Stomach (tissue), 4 donors: ENCODE measurements around the gene ABCG5.

ENCODE experiments used
- EP300 ChIP-seq: sonication (generic); formaldehyde crosslinking; IDR thresholded peaks from one replicate; pipeline ENCODE4 v1.6.1; 2017; ENCODE audit warnings: antibody characterized with exemption
- POLR2A ChIP-seq, 4 donors: fragments of 450-650 bp; IDR thresholded peaks; one replicate each; pipeline ENCODE4 v1.6.1; 2016; ENCODE audit warnings: antibody characterized with exemption in 4 of 4, control low read depth in 2 of 4, mild to moderate bottlenecking in 1 of 4, moderate library complexity in 1 of 4
- POLR2AphosphoS5 ChIP-seq, 3 donors: sonication (generic); formaldehyde crosslinking; IDR thresholded peaks; one replicate each; pipeline ENCODE4 v1.6.1; 2016; ENCODE audit warnings: antibody characterized with exemption in 3 of 3
- TF ChIP-seq, protein P1 (sequence below), 7 experiments: fragments of 450-650 bp in 4 of 7; fragments of 200-600 bp in 3 of 7; sonication (generic) in 3 of 7; IDR thresholded peaks; one replicate each; pipeline ENCODE4 v1.5.1; 2016 to 2019; ENCODE audit warnings: antibody characterized with exemption in 7 of 7, control low read depth in 2 of 7, mild to moderate bottlenecking in 1 of 7

- TF ChIP-seq, protein P1, sequence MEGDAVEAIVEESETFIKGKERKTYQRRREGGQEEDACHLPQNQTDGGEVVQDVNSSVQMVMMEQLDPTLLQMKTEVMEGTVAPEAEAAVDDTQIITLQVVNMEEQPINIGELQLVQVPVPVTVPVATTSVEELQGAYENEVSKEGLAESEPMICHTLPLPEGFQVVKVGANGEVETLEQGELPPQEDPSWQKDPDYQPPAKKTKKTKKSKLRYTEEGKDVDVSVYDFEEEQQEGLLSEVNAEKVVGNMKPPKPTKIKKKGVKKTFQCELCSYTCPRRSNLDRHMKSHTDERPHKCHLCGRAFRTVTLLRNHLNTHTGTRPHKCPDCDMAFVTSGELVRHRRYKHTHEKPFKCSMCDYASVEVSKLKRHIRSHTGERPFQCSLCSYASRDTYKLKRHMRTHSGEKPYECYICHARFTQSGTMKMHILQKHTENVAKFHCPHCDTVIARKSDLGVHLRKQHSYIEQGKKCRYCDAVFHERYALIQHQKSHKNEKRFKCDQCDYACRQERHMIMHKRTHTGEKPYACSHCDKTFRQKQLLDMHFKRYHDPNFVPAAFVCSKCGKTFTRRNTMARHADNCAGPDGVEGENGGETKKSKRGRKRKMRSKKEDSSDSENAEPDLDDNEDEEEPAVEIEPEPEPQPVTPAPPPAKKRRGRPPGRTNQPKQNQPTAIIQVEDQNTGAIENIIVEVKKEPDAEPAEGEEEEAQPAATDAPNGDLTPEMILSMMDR (IDR thresholded peaks at IDR 0.05), result no peak
- no peak for TF ChIP-seq POLR2A (IDR thresholded peaks at IDR 0.05)
- TF ChIP-seq POLR2AphosphoS5 (IDR thresholded peaks at IDR 0.05), result no peak
- TF ChIP-seq EP300, result no peak
These were observed 36.3 kb upstream of the ABCG5 start for GRCh38 chr2:43874776-43875451.
